Activated T-helper 1 cell treated with Interleukin-2 at 50 U/mL for 16 hours (primary cell): ENCODE data around the gene IGSF11.
"Not testable (repeated sequence)": the region's sequence is repeated elsewhere in the genome, so short reads cannot be mapped to it uniquely, and the experiment has no call there.

Source experiments
- DNase-seq: peaks from one replicate; pipeline ENCODE4 v3.0.0-alpha.2; 2020; ENCODE audit warnings: low read depth

Gene IGSF11

DNA sequence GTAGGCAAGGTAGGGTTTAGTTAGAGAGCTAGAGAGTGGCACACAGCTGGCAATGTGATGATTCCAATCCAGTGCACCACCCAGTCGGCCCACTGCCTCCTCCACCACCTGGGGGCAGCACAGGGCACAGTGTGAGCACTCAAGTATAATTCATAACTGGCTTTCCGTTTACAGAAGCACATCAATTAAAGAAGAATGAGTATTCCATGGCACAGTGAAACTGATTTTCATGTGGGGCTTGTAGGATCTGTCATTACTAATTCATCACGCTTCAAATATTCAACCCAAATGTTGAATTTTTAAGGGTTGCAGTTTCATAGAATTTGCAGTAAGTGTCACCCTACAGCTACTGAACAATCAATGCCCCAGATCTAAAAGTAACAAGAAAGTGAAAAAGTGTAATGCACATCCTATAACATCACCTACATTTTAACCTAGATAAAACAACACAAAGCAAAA, 149.9 kb downstream of the IGSF11 start:
- peak; percentile 51 for DNase-seq

DNA sequence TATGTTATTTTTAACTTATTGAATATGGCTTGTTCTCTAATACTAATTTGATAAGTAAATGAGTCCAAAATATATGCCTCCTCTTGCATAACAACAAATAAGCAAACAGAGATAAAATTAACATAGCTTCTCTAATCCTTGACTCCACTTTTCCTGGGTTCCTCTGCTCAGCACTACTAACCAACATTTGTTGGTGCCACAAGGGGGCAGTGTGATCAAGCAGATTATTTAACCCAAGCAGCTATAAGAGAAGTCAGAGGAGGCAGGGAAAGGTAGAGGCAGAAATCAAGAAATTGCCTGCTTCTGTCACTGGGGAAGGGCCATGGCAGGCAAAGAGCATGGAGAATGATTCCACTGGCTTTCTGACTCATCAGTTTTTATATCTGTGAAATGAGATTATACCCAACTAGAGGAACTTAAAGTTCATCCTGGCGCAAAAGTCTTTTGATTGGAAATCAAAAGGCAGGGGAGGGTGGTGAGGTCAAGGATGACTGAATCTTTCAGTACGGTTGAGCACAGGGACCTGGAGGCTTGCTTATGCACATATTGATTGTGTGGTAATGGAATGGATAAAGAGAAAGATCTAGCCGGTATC, 152.2 kb downstream of the IGSF11 start:
- DNase-seq: peak; percentile 29

DNA sequence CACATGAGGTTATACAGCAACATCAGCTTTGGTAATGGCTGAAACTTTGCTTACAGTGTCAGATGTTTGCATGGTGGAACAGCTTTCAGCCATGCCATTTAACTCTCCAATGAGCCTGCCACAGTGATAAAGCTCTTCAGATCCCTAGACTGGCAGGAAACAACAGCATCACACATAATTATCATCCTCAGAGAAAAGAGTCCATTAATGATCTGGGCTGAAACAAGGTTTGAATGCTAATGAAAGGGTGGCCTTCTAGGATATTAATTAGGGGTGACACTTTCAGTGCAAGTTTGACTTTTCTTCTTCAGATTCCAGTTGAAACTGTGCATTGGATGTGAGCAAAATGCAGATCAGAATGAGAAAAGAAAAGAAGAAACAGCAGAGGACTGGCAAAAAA, 166.6 kb downstream of the IGSF11 start:
- DNase-seq: no peak

DNA sequence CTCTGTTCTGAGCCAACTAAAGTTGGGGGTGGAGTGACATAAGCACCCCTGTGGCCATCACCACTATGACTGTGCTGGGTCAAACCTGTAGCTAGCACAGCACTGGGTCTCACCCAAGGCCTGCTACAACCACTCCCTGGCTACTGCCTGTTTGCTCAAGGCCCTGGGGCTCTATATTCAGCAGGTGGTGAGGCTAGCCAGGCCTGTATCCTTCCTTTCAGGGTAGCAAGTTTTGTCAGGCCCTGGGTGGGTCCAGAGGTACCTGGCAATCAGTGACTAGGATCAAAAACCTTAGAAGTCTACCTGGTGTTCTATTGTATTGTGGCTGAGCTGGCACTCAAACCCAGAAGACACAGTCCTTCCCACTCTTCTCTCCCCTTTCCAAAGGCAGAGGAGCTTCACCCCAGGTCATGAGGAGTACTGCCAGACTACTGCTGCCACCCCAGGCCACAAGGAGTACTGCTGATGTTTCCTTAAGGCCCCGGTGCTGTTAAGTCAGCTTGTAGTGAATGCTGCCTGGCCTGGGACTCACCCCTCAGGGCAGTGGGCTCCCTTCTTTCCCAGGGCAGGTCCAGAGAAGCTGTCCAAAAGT, 170.8 kb downstream of the IGSF11 start:
- no peak for DNase-seq

DNA sequence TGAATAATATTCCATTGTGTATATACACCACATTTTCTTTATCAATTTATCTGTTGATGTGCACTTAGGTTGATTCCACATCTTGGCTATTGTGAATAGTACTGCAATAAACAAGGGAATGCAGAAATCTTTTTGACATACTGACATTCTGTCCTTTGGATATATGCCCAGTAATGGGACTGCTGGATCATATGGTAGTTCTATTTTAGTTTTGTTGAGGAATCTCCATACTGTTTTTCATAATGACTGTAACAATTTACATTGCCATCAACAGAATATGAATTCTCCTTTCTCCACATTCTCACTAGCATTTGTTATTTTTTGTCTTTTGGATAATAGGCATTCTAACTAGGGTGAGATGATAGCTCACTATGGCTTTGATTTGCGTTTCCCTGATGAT, 174.7 kb downstream of the IGSF11 start:
- no peak for DNase-seq

DNA sequence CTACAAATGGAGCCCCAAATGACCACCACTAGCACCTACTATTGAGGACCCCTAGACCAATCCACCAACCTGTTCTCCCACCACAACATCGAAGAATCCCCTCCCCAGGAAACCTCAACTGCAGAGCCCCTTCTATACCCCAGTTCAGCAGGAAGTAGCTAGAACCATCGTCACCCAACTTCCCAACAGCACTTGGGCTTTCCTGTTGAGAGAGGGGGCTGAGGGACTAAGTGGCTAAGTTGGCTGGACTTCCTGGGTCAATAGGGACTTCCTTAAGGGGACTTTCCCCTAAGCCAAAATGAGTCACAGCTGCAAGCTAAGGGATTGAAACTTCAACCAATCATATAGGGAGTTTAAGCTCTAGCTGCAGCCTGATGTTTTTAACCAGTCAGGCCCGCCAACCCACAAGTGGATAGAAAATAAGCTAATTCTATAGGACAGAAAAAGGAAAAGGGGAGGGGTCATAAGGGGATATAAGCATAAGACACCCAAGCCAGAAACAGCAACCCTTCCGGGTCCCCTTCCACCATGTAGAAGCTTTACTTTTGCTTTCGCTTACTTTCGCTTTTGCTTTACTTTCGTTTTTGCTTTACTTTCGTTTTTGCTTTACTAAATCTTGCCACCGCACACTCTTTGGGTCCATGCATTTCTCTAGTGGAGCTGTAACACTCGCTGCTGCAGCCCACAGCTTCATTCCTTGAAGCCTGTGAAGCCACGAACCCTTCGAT, 183.0 kb downstream of the IGSF11 start:
- not testable (repeated sequence) for DNase-seq

DNA sequence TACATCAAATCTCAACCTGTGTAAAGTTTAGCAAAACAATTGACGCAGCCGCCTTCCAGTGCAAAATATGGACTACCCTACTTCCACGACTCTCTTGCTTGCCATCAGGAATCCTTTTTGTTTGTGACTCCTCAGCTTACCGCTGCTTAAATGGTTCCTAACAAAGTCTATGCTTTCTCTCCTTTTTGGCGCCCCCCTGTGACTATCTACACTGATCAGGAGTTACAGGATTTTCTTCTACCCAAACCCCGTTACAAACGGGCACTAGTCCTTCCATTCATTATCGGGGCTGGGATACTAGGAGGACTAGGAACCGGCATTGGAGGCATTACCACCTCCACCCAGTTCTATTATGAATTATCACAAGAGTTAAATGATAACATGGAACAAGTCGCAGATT, 184.0 kb downstream of the IGSF11 start:
- no peak for DNase-seq
